HG02642 (cell line): ENCODE results near the gene ZIC4.

Experiments used
- ATAC-seq: cut with Tn5 transposase; IDR thresholded peaks from one replicate; pipeline ENCODE4 v1.9.1; 2021; ENCODE audit warnings: mild to moderate bottlenecking; ENCODE audit not compliant: unreplicated experiment, poor library complexity

The ZIC4 gene

DNA sequence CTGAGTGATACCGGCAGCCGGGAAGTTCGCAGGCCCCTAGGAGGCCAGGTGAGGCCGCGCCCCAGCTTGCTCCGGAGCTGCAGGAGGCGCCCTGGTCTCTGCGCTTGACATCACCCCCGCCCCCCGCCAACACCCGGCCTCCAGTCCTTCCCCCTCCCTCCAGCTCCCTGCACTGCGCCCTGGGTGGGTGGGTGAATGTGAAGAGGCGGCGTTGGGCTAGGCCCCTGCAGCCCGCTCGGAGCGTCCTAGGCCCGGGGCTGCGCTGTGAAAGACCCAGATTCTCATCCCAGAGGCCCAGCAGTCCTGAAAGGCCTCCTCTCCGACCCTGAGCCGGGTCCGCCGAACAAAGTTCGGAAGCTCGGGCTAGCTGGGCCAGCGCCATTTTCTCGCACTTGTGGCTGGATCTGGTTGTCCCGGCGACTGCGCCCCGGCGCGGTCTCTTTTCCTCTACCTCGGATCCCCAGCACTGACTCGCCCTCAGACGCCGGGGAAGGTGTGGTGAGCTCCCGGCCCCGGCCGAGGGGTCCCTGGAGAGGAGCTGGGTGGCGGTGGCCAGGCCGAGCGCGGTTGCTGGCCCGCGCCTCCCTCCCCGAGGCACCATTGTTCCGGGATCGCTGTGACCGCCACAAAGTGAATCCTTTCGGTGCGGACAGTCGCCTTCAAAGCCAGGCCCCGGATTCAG is 12.9 kb downstream of the ZIC4 start:
- ATAC-seq: no peak

- no peak for ATAC-seq
Measured at GRCh38 chr3:147392625-147392946, 13.8 kb downstream of the ZIC4 start.

- ATAC-seq: no peak
Measured at GRCh38 chr3:147391781-147392624, 14.3 kb downstream of the ZIC4 start.

GRCh38 chr3:147390589-147391569 is 15.5 kb downstream of the ZIC4 start:
- no peak for ATAC-seq

DNA sequence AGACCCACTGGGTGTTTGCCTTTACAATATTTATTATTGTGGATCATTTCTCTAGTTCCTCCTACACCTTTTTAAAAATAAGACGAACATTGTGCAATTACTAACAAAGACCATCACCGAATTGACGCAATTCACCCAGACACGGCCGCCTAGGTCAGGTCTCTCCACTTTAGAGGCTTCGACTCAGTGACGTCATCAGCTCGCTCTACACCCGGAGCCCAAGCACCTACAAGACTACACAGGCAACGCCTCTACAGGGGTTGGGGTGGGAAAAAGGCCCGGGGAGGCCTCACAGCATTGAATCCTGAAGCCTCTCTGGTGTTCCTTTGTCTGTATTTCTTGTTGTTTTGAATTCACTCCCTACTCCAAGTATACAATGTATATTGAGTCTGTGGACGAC is 16.6 kb downstream of the ZIC4 start:
- no peak for ATAC-seq

GRCh38 chr3:147388700-147389580 is 17.4 kb downstream of the ZIC4 start:
- no peak for ATAC-seq

GRCh38 chr3:147387885-147388699 is 18.3 kb downstream of the ZIC4 start:
- ATAC-seq: no peak

DNA sequence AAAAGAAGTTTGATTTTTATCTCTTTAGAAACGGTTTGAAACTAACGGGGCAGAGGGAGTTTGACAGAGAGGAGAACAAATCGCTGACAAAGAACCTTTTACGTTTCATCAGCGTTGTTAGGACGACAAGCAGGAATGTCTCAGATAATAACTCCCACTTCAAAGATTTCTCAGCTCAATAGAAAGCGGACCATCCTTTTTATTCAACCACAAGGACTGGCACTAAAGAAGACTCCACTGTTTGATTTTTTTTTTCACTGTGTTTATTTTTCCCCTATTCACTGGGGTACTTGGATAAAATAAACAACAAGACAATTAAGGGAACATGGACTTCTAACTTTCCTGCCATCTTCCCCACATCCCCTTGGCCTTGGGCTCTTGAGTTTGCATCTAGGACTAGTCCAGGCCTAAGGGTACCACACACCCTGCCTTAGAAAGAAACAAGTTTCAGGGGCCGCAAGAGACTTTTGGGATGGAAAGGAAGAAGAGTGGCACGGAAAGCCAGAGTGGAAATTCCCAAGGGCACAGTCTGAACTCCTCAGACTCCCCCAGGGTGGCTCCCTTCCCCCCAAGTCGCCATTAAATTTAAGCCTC is 19.0 kb downstream of the ZIC4 start:
- ATAC-seq: no peak

- ATAC-seq: no peak
Measured at GRCh38 chr3:147385059-147386012, 21.0 kb downstream of the ZIC4 start.

DNA sequence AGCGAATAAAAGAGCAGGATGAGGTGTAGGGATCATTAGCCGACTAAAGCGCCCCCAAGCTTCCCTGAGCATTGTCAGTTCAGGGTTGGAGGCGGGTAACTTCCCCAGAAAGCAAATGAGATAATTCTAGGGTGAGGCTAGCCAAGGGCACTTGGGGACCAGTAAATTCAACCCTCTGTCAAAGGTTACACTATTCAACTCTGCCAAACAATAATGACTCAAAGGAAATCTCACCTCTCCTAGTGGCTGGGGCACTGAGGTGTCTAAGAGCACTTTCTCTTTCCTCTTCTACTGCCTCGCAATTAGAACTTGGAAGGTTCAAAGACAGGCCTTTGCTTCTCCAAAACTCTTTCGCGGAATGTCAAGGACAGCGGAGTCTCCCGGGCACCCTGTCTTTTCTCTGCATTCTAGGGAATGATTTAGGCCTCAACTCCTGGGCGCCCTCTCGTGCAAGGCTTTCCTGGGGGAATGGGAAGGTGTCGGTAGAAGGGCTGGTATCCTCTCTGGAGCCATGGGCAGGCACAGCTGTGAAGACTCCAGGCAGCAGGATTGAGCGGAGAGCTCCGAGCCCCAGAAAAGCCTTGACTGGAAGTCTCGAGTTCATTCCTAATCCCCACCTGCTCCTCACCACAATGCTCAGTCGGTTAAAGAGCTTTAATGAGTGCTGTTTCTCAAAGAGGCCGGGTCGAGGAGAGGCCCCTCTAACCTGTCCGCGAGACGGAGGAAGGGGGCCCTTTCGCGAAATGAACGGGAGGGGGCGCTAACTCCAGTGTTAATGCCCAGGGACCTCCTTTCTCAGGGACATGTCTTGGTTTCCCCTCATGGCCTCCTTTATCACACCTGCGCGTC is 21.9 kb downstream of the ZIC4 start:
- ATAC-seq: no peak

DNA sequence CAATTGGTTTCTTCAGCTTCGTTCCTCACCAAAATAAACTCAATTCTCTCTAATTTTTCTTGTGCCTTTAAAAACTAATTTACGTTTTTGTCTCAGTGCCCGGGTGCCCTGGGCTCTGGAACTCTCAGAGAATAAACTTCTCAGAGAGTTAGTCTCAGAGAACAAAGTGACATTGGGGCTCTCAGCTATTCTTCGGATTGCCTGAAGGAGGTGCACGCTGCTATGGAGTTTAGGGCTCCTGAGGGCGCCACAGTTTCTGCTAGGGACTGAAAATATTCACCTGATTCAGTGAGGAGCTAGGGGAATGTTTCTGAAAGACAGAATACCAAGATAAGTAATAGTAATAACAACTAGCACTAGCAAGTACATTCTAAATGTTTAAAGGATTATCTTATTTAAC is 22.7 kb downstream of the ZIC4 start:
- ATAC-seq: no peak

DNA sequence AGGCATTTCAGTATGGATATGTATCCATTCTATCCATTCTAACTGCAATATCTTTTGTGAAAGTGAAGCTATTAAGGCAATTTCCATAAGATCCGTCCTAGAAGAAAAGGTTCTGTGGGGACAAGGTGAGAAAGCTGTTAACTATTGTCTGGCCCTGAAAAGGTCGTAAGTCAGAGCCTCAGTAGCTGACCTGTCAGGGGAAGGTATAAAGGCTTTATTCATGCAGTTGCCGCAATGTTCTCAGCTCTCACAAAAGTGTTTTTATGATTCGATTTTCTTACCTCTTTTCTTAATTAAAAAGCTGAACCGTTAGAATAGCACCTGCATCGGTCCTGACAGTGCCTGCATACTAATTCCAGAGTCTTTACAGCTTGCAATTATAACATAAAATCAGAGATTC is 24.7 kb downstream of the ZIC4 start:
- ATAC-seq: no peak

- no peak for ATAC-seq
Measured at GRCh38 chr3:147380977-147381376, 25.4 kb downstream of the ZIC4 start.

- no peak for ATAC-seq
Measured at GRCh38 chr3:147380387-147380951, 25.9 kb downstream of the ZIC4 start.

GRCh38 chr3:147379651-147380050 is 26.7 kb downstream of the ZIC4 start:
- ATAC-seq: no peak
